Liver (tissue), 3 donors: ENCODE data around the gene TSHZ2.

Experiments
- CTCF ChIP-seq: fragments of 150-350 bp; IDR thresholded peaks from 2 replicates; pipeline ENCODE4 v1.5.1; 2017; ENCODE audit warnings: improper control_type of control experiment, low read depth, low read length; ENCODE audit not compliant: missing input control
- EGR1 ChIP-seq, 2 donors: IDR thresholded peaks; 2 replicates each; pipeline ENCODE4 v1.6.1; 2016 to 2018; ENCODE audit warnings: antibody characterized with exemption in 2 of 2, low read depth in 2 of 2
- GABPA ChIP-seq, 2 donors: IDR thresholded peaks in 1 of 2; conservative IDR thresholded peaks in 1 of 2; 2 replicates each; pipeline ENCODE4 v1.6.1; 2016; ENCODE audit warnings: antibody characterized with exemption in 2 of 2, mild to moderate bottlenecking in 1 of 2, moderate library complexity in 1 of 2
- HNF4G ChIP-seq: IDR thresholded peaks from 2 replicates; pipeline ENCODE4 v1.6.1; 2016; ENCODE audit warnings: antibody characterized with exemption
- JUND ChIP-seq, 2 donors: IDR thresholded peaks; 2 replicates each; pipeline ENCODE4 v1.6.1; 2016; ENCODE audit warnings: antibody characterized with exemption in 2 of 2
- MAX ChIP-seq: IDR thresholded peaks from 2 replicates; pipeline ENCODE4 v1.6.1; 2016; ENCODE audit warnings: antibody characterized with exemption
- RAD21 ChIP-seq, 2 donors: IDR thresholded peaks; 2 replicates each; pipeline ENCODE4 v1.6.1; 2016; ENCODE audit warnings: antibody characterized with exemption in 2 of 2, mild to moderate bottlenecking in 2 of 2
- REST ChIP-seq: IDR thresholded peaks from 2 replicates; pipeline ENCODE4 v1.6.1; 2016; ENCODE audit warnings: antibody characterized with exemption, mild to moderate bottlenecking
- TAF1 ChIP-seq: conservative IDR thresholded peaks from 2 replicates; pipeline ENCODE4 v1.6.1; 2016; ENCODE audit warnings: antibody characterized with exemption, mild to moderate bottlenecking
- YY1 ChIP-seq: IDR thresholded peaks from 2 replicates; pipeline ENCODE4 v1.6.1; 2016; ENCODE audit warnings: antibody characterized with exemption, mild to moderate bottlenecking
- donor health status: healthy.
- donor health status: healthy.

- no peak for TF ChIP-seq TAF1
- TF ChIP-seq YY1 = no peak
- TF ChIP-seq CTCF = no peak
- no peak for TF ChIP-seq REST
- TF ChIP-seq RAD21 (IDR thresholded peaks at IDR 0.05) = no peak
- no peak for TF ChIP-seq MAX
- no peak for TF ChIP-seq JUND (IDR thresholded peaks at IDR 0.05)
- TF ChIP-seq GABPA (IDR thresholded peaks at IDR 0.05 in 1 of 2, conservative IDR thresholded peaks at IDR 0.05 in 1 of 2) = no peak
- TF ChIP-seq EGR1 (IDR thresholded peaks at IDR 0.05; ENCODE audit: low read depth in 2 of 2) = no peak
- TF ChIP-seq HNF4G = no peak
These were observed 41.7 kb downstream of the TSHZ2 start for GRCh38 chr20:53013847-53014246.
